PFSK-1 (cell line): ENCODE results near the gene VPS13D.

Experiments
- FOXP2 ChIP-seq: optimal IDR thresholded peaks from 2 replicates; pipeline ENCODE3; 2011; ENCODE audit warnings: borderline replicate concordance, control low read depth, inconsistent platforms; ENCODE audit not compliant: insufficient read depth; ENCODE audit errors: extremely low read length, extremely low read depth
- POLR2AphosphoS5 ChIP-seq: IDR thresholded peaks from 2 replicates; pipeline ENCODE4 v1.6.1; 2012; ENCODE audit warnings: low read depth, mild to moderate bottlenecking, control low read depth, low read length, moderate library complexity
- SIN3A ChIP-seq: IDR thresholded peaks from 2 replicates; pipeline ENCODE4 v1.6.1; 2012; ENCODE audit warnings: mild to moderate bottlenecking, low read length, moderate library complexity, borderline replicate concordance; ENCODE audit not compliant: insufficient read depth
- TAF1 ChIP-seq: IDR thresholded peaks from 2 replicates; pipeline ENCODE4 v1.6.1; 2012; ENCODE audit warnings: low read length, control low read depth, borderline replicate concordance; ENCODE audit not compliant: insufficient read depth
- TF ChIP-seq, protein P1 (sequence below), 2 experiments: IDR thresholded peaks; 2 replicates each; pipeline versions ENCODE4 v1.6.1 to v1.8.0; 2011 to 2012; ENCODE audit warnings: low read depth in 2 of 2, low read length in 2 of 2, control low read depth in 1 of 2, inconsistent platforms in 1 of 2, mild to moderate bottlenecking in 1 of 2, moderate library complexity in 1 of 2; ENCODE audit not compliant: insufficient read depth in 1 of 2

VPS13D gene

DNA sequence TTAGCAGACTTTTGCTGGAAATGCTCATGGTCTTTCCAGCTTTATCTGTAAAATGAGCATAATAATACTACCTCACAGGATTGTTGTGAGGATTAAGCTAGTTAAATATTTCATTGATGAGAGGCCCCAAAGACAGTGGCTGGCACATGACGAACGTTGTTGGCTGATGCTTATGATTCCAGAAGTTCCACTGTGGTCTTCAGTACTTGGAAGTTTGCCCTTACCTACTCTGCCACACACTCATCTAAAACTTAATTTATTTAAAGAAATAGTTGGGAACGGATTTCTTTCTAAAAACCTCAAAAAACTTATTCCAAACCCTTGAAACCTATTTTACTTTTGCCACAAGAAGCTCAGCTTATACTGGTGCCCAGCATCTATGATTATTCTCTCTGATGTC, 217.5 kb downstream of the VPS13D start:
- TF ChIP-seq, protein P1, sequence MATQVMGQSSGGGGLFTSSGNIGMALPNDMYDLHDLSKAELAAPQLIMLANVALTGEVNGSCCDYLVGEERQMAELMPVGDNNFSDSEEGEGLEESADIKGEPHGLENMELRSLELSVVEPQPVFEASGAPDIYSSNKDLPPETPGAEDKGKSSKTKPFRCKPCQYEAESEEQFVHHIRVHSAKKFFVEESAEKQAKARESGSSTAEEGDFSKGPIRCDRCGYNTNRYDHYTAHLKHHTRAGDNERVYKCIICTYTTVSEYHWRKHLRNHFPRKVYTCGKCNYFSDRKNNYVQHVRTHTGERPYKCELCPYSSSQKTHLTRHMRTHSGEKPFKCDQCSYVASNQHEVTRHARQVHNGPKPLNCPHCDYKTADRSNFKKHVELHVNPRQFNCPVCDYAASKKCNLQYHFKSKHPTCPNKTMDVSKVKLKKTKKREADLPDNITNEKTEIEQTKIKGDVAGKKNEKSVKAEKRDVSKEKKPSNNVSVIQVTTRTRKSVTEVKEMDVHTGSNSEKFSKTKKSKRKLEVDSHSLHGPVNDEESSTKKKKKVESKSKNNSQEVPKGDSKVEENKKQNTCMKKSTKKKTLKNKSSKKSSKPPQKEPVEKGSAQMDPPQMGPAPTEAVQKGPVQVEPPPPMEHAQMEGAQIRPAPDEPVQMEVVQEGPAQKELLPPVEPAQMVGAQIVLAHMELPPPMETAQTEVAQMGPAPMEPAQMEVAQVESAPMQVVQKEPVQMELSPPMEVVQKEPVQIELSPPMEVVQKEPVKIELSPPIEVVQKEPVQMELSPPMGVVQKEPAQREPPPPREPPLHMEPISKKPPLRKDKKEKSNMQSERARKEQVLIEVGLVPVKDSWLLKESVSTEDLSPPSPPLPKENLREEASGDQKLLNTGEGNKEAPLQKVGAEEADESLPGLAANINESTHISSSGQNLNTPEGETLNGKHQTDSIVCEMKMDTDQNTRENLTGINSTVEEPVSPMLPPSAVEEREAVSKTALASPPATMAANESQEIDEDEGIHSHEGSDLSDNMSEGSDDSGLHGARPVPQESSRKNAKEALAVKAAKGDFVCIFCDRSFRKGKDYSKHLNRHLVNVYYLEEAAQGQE (IDR thresholded peaks at IDR 0.05; ENCODE audit: insufficient read depth in 1 of 2, low read depth in 2 of 2, low read length in 2 of 2), result no peak
- TF ChIP-seq FOXP2 (no peak), SIN3A (no peak), POLR2AphosphoS5 (no peak), TAF1 (no peak)

- TF ChIP-seq SIN3A, result no peak
- TF ChIP-seq POLR2AphosphoS5, result no peak
- TF ChIP-seq TAF1, result no peak
- no peak for TF ChIP-seq FOXP2
- TF ChIP-seq, protein P1 (IDR thresholded peaks at IDR 0.05; ENCODE audit: insufficient read depth in 1 of 2, low read depth in 2 of 2, low read length in 2 of 2), result no peak
Measured at GRCh38 chr1:12447849-12448312, 218.1 kb downstream of the VPS13D start.

GRCh38 chr1:12448746-12449177, 218.9 kb downstream of the VPS13D start:
- TF ChIP-seq FOXP2 (no peak), POLR2AphosphoS5 (no peak), TAF1 (no peak), SIN3A (no peak)
- TF ChIP-seq, protein P1 (IDR thresholded peaks at IDR 0.05; ENCODE audit: insufficient read depth in 1 of 2, low read depth in 2 of 2, low read length in 2 of 2), result no peak

GRCh38 chr1:12450090-12450755, 220.4 kb downstream of the VPS13D start:
- TF ChIP-seq TAF1 (no peak), POLR2AphosphoS5 (no peak), SIN3A (no peak), FOXP2 (no peak)
- TF ChIP-seq, protein P1 (IDR thresholded peaks at IDR 0.05; ENCODE audit: insufficient read depth in 1 of 2, low read depth in 2 of 2, low read length in 2 of 2), result no peak
